GM12891 (cell line): Measurements from ENCODE around the gene FAM83D.

Source experiments
- POLR2A ChIP-seq: IDR thresholded peaks from 2 replicates; pipeline ENCODE4 v1.6.1; 2011; ENCODE audit warnings: low read depth, low read length, control low read depth
- POLR2AphosphoS5 ChIP-seq: IDR thresholded peaks from 2 replicates; pipeline ENCODE4 v1.6.1; 2011; ENCODE audit warnings: low read depth, low read length, control low read depth
- POU2F2 ChIP-seq: IDR thresholded peaks from 2 replicates; pipeline ENCODE4 v1.6.1; 2011; ENCODE audit warnings: low read depth, mild to moderate bottlenecking, control low read depth, low read length, moderate library complexity
- SPI1 ChIP-seq: IDR thresholded peaks from 2 replicates; pipeline ENCODE4 v1.6.1; 2011; ENCODE audit warnings: low read depth, low read length, control low read depth
- TAF1 ChIP-seq: IDR thresholded peaks from 2 replicates; pipeline ENCODE4 v1.6.1; 2011; ENCODE audit warnings: low read depth, low read length, control low read depth

DNA sequence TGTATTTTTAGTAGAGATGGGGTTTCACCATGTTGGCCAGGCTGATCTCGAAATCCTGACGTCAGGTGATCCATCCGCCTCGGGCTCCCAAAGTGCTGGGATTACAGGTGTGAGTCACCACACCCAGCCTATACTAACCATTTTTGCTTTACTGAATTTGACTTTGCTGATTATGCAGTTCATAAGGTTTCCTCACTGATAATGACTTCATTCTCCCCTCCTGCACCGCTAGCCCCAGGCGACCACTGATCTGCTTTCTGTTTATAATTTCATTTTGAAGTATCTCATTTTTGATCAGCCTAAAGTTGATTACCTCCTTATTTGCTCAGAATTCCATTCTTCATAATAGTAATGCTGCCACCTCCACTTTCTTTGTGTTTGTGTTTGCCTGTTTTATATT, 48.7 kb upstream of the FAM83D start:
- TF ChIP-seq POLR2AphosphoS5 (no peak), POU2F2 (no peak), POLR2A (no peak), TAF1 (no peak), SPI1 (no peak)
